Measurements from ENCODE around the gene ZNF512.
A peak's percentile ranks its signal among the peaks of the same experiment; 100 is the strongest.

ZNF512 gene

DNA sequence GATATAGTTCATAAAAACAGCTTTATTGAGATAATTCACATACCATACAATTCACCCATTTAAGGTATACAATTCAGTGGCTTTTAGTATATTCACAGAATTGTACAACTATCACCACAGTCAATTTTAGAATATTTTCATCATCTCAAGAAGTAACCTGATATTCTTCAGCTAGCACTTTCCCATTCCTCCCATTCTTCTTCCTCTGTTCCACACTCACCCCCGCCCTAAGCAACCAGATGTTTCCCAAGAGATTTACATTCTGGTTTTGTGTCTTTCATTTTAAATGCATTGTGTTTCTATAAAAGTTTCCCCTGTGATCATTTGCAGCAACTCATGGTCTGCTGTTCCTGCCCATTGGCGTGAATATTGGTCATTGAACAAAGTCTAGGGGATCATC, 51.4 kb downstream of the ZNF512 start:
- DNase-seq (ENCODE audit: low read depth, low spot score), result no peak

DNA sequence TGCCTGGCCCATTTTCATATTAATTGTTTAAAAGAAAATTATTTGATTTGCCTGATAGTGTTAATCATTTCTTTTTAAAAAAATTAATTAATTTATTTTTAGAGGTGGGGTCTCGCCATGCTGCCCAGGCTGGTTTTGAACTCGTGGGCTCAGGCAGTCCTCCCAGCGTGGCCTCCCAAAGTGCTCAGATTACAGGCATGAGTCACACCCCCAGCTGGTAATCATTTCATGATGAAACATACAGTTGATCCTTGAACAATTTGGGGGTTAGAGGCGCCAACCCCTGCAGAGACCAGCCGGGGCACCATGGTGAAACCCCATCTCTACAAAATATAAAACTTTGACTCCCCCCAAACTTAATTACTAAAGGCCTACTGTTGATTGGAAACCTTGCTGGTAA, 53.9 kb downstream of the ZNF512 start:
- no peak for DNase-seq (ENCODE audit: low read depth, low spot score)

DNA sequence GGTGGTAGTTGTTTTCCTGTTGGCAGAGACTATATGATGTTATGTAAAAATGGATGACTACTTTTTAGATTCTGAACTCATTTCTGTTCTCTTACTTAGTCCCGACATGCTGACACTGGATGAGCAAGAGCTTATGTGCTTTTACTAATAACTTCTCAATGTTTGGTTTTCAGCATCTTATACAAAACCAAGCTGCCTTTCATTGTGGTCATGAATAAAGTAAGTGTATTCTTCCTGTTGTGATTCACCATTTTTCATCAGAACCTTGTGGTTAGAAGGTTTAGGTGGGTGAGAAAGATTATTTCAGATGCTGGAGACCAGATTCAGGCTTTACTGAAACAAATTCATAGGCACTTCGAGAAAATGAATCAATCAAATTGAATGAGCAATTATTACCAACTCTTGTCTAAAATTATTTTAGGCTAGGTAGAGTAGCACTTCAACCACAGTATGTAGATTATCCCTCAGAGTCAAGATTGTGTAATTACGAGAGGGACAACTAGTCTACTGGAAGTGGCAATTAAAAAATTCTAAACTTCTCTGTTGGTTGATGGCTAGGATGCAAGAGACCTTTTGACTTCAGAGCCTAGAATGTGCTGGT, 55.3 kb downstream of the ZNF512 start:
- DNase-seq (ENCODE audit: low read depth, low spot score), result no peak

DNA sequence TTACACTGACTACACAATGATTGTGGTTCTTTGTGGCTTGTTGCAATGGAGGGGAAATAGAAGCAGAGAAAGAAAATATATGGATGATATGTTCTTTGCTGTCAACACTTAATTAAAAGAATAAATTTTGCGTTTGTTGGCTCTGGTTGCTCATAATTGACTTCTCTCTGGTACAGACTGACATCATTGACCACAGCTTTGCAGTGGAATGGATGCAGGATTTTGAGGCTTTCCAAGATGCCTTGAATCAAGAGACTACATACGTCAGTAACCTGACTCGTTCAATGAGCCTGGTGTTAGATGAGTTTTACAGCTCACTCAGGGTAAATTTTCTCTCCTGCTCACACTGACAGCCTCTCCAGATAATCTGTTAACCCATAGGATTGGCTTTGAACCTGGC, 55.9 kb downstream of the ZNF512 start:
- no peak for DNase-seq (ENCODE audit: low read depth, low spot score)

DNA sequence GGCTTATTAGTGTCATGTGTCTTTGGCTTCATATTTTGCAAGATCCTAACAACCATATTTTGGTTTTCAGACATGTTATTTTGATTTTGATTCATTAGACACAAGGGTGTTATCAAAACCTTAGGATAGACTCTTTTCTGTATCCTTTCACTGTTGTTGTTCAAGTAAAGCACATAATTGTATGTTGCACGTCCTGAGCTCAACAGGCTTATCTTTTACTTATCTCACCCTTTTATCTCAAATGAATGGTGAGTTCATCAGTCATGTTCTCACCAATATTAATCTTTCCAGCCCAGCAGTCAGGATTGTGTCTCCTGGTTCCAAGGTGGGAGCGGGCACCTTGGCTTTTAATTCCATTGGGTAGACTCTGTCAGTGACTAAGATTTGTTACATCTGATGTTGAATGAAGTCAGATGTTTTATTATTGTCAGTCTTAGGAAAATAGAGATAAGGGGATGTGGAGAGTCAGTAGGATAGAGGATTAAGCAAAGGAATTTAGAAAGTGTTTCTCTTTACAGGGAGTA, 57.9 kb downstream of the ZNF512 start:
- DNase-seq (ENCODE audit: low read depth, low spot score), result no peak

DNA sequence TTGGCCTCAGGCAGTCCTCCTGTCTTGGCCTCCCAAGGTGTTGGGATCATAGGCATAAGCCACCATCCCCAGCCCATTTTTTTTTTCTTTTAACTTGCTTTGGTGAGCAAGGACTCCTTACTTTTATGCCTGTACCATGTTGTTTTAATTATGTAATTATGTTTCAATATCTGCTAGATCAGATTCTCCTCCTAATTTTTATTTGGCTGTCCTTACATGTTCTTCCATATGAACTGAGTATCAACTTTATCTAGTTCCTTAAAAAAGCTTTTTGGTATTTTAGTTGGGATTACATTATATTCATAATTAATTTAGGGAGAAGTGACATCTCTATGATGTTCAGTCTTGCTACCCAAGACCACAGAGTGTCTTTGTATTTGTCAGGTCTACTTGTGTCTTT, 62.4 kb downstream of the ZNF512 start:
- DNase-seq (ENCODE audit: low read depth, low spot score), result no peak

DNA sequence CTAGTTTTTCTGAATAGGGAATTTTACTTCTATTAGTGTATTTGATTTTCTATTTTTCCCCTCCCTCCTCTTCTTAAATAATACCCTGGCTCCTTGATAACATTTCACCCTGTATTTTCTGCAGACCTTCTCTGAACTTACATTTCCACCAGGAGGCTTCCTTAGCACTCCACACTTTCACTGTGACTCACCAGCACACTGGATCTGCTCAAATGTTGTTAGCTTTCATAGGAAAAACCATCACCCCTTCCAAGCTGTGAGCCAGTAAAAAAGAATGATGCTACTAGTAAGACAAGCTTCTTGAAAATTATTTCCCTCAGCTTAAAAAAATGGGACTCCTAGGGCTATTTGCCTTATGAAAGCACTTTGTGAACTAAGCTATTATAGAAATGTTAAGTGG, 64.4 kb downstream of the ZNF512 start:
- DNase-seq (ENCODE audit: low read depth, low spot score), result no peak

DNA sequence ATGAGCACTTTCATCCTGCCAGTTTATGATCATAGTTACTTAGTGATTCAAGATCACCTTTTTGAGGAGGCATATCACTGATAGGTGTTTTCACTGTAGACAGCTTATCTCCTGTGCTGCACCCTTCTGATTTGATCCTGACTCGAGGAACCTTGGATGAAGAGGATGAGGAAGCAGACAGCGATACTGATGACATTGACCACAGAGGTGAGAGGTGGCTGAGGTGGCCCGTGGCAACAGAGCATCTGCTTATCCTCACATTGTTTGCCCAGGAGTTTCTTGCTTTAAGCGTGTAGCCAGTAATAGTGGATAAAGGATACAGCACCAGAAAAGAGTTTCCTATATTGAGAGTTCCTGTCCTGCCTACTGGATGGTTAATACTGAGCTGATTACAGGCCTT, 64.9 kb downstream of the ZNF512 start:
- no peak for DNase-seq (ENCODE audit: low read depth, low spot score)

DNA sequence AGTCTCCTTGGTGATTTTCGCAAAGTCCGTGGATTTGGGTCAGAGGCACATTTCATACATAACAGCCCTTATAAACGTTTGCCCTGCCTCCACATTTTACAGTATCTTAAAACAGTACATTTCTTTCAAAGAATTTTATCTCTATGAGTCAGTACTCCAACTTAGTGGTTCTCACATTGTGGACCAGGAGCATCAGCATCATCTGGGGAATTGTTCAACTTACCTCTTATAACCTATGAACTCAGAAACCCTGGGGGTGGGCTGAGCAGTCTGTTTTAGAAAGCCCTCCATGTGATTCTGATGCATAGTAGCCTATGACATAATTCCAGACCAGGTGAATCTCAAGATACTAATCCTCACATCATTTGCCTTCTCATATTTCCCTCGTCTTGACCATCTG, 68.2 kb downstream of the ZNF512 start:
- DNase-seq (ENCODE audit: low read depth, low spot score), result no peak

DNA sequence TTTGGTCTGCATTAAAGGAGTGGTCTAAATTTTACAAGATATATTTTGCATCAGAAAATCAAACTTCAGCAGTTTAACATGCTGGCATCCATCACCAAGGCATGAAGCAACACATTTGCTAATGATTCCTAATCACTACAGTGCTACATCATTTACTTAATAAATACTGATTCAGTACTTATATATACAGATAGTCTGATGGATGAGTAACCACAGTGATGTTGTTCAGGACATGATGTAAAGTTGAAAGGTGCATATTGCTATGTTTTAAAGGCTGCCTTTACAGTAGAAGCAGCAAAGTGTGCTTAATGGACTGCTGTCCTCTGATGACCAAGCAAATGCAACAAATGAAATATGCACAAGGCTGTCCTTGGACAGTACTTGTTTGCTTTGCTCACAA, 69.5 kb downstream of the ZNF512 start:
- no peak for DNase-seq (ENCODE audit: low read depth, low spot score)

DNA sequence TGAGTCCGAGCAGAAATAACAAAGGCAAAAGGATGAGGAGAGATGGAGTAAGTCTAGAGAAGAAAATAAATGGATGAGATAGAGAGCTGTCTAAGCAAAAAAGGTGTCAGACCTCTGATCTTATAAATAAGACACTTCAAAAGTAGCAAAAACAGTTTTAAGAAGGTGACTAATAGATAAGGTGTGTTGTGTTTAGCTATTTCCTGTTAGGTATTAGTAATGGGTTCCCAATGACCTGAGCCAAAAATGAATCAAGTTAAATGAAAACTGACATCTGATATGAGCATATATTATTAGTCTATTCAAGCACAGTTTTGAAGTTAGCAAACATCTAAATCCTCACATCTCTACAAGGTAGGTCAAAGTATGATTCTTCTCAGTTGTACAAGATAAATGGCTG, 69.9 kb downstream of the ZNF512 start:
- no peak for DNase-seq (ENCODE audit: low read depth, low spot score)

DNA sequence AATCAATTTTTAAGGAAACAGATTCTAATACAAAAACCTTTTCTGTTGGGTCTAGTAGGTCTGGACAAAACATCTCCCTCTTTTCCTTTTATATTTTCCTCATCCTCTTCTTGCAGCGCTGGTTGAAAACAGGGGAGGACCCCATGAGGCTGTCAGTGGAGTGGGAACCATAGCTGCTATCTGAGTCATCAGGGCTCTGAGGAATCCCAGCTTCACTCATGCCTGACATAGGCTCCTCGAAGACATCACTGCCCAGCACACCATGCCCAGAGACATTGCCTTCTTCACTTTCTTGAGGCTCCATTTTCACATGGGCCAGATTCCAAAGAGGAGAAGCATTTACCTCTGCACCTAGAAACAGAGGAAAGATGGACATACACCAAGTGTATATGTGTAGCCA, 70.6 kb downstream of the ZNF512 start:
- no peak for DNase-seq (ENCODE audit: low read depth, low spot score)

DNA sequence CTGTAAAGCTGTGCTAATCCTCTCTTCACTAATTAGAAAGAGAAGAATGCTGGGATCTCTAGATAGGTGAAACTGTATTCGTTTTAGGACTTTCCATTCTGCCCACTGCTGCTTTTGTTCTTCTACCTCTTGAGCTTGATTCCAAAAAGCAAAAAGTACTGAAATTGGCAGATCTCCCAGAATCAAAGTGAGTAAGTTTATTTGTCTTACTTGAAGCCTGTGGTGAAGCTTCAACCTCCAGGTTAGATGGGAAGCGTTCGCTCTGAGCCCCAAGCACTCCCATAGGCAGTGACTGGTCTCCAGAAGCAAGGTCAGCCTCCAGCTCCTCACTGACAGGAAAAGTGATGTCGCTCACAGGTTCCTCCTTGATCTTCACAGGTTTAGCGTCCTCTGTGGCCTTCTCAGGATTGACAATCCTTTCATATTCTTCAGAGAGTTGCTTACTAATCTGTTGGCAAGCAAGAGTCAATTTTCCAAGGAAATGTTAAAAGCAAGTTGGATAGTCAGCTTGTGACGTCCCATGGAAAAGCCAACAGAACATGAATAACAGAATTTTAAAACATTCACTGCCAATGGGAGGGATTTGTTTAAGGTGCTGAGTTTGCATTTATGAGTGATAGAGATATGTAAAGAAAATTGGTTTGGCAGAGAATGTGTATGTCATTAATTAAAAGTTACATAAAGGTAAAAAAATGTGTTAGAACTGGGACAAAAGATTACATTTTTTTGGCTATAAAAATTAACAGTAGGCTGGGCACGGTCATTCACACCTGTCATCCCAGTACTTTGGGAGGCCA, 72.5 kb downstream of the ZNF512 start:
- no peak for DNase-seq (ENCODE audit: low read depth, low spot score)

DNA sequence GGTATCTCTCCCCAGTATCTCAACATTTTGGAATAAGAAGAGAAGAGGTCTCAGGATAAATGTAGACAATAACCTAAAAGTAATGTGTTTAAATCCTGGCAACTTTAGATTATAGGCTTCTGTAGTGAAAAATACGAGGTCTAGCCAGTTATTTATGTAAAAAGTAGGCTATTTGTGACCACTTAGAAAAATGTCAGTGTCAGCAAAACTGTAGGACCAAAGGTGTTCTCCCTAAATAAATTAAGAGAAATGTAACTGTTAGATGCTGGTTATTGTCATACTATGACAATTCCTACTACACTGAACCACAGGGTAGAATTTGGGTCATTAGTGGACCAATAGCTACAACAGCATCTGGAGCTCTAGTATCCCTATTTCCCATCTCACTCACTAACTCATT, 78.5 kb downstream of the ZNF512 start:
- no peak for DNase-seq (ENCODE audit: low read depth, low spot score)

DNA sequence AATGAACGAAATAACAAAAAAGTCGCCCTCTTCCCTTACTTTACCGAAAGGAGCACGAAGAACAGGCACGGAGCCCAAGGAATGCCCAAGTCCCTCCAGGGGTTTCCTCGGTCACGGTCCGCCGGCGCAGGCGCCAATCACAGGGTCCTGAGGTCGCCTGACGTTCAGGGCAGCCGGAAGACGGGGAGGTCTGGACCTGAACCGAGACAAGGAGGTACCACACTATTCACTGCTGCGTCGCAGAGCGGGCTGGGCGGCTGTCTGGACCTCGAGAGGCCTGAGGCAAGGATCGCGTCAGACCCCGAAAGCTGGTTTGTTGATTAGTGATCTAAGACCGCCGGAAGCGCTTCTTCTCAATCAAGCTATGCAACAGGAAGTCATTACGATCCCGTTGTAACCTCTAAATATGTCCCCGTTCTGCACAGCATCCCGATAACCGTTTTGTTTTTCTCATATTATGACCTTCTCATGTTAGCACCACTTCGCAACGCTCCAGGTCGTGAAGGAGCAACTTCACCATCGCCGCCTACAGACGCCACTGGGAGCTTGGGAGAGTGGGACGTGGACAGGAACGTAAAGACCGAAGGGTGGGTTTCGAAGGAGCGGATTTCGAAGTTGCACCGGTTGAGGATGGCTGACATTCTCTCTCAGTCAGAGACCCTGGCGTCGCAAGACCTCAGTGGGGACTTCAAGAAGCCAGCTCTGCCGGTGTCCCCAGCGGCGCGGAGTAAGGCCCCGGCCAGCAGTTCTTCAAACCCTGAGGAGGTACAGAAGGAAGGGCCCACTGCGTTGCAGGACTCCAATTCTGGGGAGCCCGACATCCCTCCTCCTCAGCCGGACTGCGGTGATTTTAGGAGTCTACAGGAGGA, 80.7 kb downstream of the ZNF512 start, which contains the start of the genes SLC4A1AP and SUPT7L:
SLC4A1AP (plus strand) TSS at position 605 of the 869 bp plus-strand sequence; CDS start at position 631, 26 bp downstream.
SUPT7L (minus strand) TSS at position 330 of the 869 bp plus-strand sequence. CDS start 1,422 bp downstream, outside the sequence.
- DNase-seq (ENCODE audit: low read depth, low spot score), result peak; percentile 38

DNA sequence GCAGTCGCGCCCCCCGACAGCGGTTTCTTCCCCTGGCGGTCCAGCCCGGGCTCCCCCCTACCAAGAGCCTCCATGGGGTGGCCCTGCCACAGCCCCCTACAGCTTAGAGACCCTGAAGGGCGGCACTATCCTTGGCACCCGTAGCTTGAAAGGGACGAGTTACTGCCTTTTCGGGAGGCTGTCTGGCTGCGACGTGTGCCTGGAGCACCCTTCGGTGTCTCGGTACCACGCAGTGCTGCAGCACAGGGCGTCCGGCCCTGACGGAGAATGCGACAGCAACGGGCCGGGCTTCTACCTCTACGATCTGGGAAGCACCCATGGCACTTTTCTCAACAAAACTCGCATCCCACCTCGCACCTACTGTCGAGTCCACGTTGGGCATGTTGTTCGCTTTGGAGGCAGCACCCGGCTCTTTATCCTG, 81.3 kb downstream of the ZNF512 start:
- DNase-seq (ENCODE audit: low read depth, low spot score), result no peak

DNA sequence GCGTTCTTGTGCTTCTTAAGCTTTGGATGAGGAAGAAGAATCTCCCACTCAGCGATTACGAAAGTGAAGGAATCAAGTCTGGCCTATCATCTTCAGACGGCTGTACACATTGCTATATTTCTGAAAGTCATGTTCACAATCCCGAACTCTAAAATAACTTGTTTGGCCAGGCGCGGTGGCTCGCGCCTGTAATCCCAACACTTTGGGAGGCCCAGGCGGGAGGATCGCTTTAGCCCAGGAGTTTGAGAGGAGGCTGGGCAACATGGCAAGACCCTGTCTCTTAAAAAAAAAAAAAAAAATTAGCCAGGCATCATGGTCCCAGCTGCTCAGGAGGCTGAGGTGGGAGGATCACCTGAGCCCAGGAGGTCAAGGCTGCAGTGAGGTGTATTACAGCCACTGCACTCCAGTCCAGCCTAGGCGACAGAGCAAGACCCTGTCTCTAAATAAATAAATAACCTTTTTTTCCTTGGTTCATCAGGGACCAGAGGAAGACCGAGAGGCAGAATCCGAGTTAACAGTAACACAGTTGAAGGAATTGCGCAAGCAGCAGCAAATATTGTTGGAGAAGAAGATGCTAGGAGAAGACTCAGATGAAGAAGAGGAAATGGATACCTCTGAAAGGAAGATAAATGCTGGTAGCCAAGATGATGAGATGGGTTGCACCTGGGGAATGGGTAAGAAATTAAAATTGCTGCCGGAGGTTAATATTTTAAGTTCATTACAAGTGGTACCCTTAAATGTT, 82.0 kb downstream of the ZNF512 start:
- DNase-seq (ENCODE audit: low read depth, low spot score), result no peak

DNA sequence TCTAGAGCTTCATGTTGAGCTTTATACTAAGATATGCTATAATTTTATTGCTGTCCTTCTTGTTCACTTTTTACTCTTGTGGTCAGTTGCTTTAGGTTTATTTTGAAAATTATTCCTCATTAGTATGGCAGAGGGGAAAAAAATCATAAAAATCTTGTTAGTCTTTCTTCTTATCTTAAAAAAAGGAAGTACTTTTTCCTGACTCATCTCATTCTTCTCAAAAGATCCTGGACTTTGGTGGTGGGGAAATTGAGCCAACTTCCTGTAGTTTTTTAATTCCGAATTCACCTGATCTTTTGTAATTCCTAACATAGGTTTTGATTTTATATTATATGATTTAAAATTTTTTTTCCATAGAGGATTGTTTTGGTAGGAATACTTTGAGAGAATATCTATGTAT, 84.6 kb downstream of the ZNF512 start:
- DNase-seq (ENCODE audit: low read depth, low spot score), result no peak

DNA sequence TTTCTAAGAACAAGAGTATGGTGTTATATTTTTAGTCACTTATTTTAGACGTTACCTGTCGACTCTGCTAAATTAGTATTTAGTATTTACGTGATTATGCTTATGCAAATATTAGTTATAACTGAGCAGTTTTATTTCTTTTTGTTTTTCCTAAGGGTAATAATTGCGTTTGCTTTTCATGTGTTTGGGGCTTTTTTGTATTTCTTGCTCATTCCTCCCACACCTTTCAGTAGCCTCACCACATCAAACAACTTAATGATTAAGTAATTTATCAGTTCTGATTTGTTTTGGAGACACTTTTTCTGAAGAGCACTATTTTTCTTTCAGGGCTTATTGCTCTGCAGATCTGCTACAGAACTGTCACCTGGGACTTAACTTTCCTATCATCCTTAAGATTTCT, 88.4 kb downstream of the ZNF512 start:
- no peak for DNase-seq (ENCODE audit: low read depth, low spot score)
